ENCODE data around the gene NRIP2. TPM values are rescaled to one million over a fixed set of nuclear protein-coding genes. Genes with fewer than 3 reads are reported as not detected.

The NRIP2 gene
- total RNA-seq, 4 donors from 2014 or later, result not detected

GRCh38 chr12:2793561-2793960, 41.3 kb downstream of the NRIP2 start:
- no peak overlapping the region for H3K4me3 ChIP-seq
- TF ChIP-seq CTCF (IDR thresholded peaks at IDR 0.05) (no peak), POLR2A (IDR thresholded peaks at IDR 0.05) (no peak)
- peaks cover 0 to 11% (median 0%) of the 10 kb centered on the region in 3 donors for H3K36me3 ChIP-seq
- no peak for DNase-seq
- H3K27me3 ChIP-seq, result no peaks in the 10 kb centered on the region
- H3K9me3 ChIP-seq, result no peaks in the 10 kb centered on the region
- H3K27ac ChIP-seq, result peak overlapping the region in 1 of 4 donors; percentile 85
- H3K4me1 ChIP-seq, result peaks cover 4 to 18% (median 8%) of the 10 kb centered on the region in 4 donors

- Histone ChIP-seq H3K4me3 (no peak overlapping the region), H3K27ac (no peak overlapping the region), H3K27me3 (no peaks in the 10 kb centered on the region), H3K36me3 (peaks cover 0 to 4% (median 0%) of the 10 kb centered on the region in 3 donors), H3K9me3 (no peaks in the 10 kb centered on the region), H3K4me1 (peaks cover 4 to 18% (median 8%) of the 10 kb centered on the region in 4 donors)
- DNase-seq, result no peak
- no peak for TF ChIP-seq CTCF (IDR thresholded peaks at IDR 0.05)
- TF ChIP-seq POLR2A (IDR thresholded peaks at IDR 0.05), result no peak
Observed at GRCh38 chr12:2792671-2793500, 41.9 kb downstream of the NRIP2 start.

GRCh38 chr12:2791089-2791488, 43.7 kb downstream of the NRIP2 start:
- Histone ChIP-seq H3K27me3 (no peaks in the 10 kb centered on the region), H3K4me1 (peaks cover 0 to 5% (median 2%) of the 10 kb centered on the region in 4 donors), H3K36me3 (no peaks in the 10 kb centered on the region), H3K27ac (no peak overlapping the region), H3K4me3 (no peak overlapping the region), H3K9me3 (no peaks in the 10 kb centered on the region)
- TF ChIP-seq CTCF (IDR thresholded peaks at IDR 0.05) (no peak), POLR2A (IDR thresholded peaks at IDR 0.05) (no peak)
- no peak for DNase-seq

GRCh38 chr12:2785017-2785416, 49.8 kb downstream of the NRIP2 start:
- Histone ChIP-seq H3K4me3 (no peak overlapping the region), H3K27ac (no peak overlapping the region), H3K4me1 (peaks cover 0 to 8% (median 0%) of the 10 kb centered on the region in 4 donors), H3K27me3 (no peaks in the 10 kb centered on the region), H3K9me3 (no peaks in the 10 kb centered on the region), H3K36me3 (no peaks in the 10 kb centered on the region)
- TF ChIP-seq POLR2A (IDR thresholded peaks at IDR 0.05), result no peak
- TF ChIP-seq CTCF (IDR thresholded peaks at IDR 0.05), result no peak
- no peak for DNase-seq

GRCh38 chr12:2783936-2784600, 50.8 kb downstream of the NRIP2 start:
- DNase-seq, result peak in 2 of 3 donors; percentile 67 to 75
- Histone ChIP-seq H3K4me3 (peak overlapping the region in 2 of 4 donors; percentile 20 to 30), H3K4me1 (peaks cover 0 to 8% (median 0%) of the 10 kb centered on the region in 4 donors), H3K27ac (no peak overlapping the region), H3K27me3 (no peaks in the 10 kb centered on the region), H3K9me3 (no peaks in the 10 kb centered on the region), H3K36me3 (no peaks in the 10 kb centered on the region)
- TF ChIP-seq CTCF (IDR thresholded peaks at IDR 0.05) (peak; percentile 29 to 92 (median 80)), POLR2A (IDR thresholded peaks at IDR 0.05) (no peak)

All from Peyer's patch (tissue), 4 donors.